Renal cortex interstitium (tissue), 11 donors: Measurements from ENCODE around the gene FGR. TPM values are rescaled to one million over a fixed set of nuclear protein-coding genes. Genes with fewer than 3 reads are reported as not detected.
A peak's percentile ranks its signal among the peaks of the same experiment; 100 is the strongest.

ENCODE experiments used
- DNase-seq, 11 donors: peaks; one replicate each; pipeline ENCODE4 v3.0.0-alpha.2; 2013; ENCODE audit warnings: low read depth in 9 of 11, low spot score in 4 of 11; ENCODE audit errors: extremely low read depth in 1 of 11
- polyA plus RNA-seq, 3 donors: library from polyadenylated mRNA; unstranded; fragments of 120-200 nt; gene quantifications; one replicate each; pipeline ENCODE4 v1.2.1, GENCODE V29; 2013; ENCODE audit not compliant: insufficient read length in 3 of 3

FGR gene
- polyA plus RNA-seq, 3 donors = 1.6 to 2.8 (median 2.1) TPM

DNA sequence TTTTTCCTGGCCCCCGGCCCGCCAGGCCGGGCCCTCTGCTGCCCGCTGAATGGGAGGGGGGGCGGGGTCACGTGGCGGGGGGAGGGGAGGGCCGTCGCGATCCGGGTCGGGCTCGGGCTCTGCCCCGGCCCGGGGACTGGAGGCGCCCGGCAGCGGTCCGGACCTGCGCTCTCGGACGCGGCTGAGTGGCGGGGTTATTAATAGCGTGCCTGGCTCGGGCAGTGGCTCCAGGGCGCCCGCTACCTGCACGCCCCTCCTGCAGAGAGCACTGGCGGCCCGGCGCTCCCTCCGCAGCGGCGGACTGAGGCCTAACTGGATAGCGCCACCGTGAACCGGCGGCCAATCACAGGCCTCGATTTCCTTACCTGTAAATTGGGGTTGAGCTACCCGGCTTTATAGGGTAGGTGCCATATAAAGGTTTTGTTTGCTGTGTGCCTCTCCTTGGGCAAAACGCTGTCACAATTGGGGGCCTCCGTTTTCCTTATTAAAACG is 59.1 kb downstream of the FGR start:
- DNase-seq = no peak

DNA sequence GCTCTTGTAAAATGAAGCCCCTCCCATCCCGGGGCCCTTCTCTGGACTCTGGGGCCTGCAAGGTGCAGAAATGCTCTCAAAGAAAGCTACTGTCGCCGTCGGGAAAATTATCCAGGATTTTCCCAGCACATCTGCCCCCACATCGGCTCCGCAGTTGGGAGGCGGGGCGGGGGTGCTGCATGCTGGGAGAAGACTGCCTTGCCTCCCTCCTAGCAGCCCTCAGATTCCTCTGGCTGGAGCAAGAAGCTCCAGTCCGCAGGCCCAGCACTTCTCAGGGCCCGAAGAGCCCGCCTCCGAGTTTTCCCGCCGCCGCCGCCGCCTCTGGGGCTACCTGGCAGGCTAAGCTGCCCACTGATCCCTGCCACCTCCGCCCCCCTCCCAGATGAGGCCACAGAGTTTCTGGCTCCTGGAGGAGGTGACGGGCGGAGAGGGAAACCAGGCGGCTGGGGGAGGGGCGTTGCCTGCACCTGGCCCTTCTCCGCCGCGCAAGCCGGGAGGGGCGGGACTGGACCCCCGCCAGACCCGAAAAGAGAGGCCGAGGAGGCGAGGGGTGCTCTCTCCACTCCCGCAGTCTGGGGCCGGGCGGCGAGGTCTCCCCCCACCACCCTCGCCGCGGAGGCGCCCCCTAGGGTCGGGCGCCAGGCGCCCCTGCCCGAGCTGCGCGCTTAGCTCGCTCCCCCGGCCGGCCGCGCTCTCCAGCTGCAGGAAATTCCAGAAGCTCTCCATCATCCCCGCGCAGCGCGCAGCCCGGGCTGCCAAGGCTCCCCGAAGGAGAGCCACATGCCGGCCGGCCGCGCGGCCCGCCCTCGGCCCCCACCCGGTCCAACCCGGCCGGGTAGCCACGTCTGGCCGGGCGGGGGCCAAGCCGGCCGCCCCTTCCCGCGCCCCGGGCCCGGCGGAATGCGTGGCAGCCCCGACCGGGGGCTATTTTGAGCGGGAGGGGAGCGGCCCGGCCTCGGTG is 59.8 kb downstream of the FGR start:
- peak in 3 of 11 donors; percentile 70 to 79 (median 74) for DNase-seq

DNA sequence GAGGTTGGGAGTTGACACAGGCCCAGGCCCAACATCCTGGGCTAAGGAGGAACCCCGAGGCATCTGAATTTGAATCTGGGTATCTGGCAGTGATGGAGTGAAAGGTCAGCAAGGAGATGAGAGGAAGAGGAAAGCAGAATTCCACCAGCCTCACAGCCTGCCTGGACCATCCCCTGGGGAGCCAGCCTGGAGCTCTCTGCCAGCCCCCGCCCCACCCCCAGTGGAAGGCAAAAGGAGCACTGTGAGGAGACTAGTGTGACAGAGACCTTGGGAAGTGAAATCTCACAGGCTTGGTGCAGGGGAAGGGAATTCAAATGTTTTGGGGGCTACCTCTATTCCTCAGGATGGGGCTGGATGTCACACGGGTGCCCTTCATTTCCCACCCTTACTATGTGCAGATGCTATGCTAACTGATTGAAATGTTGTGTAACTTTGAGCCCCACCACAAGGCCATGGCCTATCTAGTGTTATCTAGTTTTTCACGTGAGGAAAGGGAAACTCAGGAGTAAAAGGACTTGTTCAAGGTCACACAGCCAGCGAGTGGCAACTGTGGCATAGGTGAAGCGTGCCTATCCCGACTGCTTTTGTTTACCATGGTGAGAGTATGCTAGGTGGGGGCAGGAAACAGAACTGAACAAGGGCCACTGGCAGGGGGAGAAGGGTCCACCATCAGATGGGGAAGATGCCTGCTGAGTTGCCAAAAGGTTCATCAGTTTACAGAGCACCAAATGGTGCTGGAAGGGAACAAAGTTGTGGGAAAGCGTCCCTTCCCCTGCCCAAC is 60.8 kb downstream of the FGR start:
- no peak for DNase-seq

DNA sequence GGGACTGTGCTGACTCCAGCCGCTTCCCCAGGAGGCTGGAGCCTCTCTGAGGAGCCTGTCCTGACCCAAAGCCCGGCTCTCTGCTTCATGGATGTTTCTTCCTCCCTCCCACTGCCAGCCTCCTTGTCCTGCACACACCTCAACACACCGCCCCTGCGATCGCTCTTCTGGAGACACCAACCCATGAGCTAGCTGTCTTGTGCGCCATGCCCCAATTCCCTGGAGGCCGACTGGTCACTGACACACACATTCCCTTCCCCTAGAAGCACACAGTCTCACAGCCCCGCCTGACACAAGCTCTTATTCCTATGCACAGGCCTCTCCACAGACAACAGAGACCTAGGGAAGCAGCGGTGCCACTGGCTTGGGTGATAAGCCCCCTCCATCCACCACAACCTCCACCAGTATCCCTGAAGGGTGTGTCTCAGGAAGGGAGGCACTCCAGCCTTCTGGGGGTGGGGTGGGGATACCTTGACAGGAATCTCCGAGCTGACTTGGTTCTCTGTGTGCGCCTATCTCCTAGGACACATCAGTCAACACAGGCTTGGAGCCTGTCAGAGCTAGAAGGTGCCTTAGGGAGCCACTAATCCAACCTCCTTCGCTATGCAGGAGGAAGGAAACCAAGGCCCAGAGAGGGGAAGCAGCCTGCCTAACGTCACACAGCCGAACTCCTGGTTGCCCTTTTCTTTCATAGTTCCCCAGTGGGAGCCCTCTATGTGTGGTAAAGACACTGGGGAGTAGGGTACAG is 62.1 kb downstream of the FGR start:
- DNase-seq = no peak

DNA sequence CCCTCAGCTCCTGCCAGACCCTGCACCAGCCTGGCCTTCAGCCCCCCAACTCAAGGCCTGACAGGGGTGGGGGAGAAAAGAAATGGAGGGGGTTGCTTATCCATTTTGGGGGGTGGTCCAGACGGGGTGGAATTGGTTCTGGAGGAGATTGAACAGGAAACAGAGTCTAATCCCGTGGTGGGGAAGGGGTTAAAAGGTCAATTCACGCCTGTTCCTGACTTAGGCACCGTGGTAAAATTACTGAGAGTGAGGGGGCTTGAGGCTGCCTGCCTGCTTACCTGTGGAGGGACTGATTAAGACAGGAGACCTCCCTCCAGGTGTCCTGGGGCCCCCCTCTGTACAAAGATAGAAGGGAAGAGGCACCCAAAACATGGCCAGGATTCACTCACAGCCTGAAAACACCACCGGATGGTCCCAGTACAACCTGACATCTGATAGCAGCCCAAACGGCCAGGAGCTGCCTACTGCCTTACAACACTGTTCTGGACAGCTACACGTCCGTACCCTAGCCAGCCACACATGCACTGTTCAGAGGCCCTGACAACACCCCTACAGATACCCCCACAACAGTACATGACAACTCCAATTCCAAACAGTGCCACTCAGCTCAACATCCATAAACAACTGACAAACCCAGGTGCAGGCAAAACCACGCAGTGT is 62.8 kb downstream of the FGR start:
- DNase-seq = no peak

DNA sequence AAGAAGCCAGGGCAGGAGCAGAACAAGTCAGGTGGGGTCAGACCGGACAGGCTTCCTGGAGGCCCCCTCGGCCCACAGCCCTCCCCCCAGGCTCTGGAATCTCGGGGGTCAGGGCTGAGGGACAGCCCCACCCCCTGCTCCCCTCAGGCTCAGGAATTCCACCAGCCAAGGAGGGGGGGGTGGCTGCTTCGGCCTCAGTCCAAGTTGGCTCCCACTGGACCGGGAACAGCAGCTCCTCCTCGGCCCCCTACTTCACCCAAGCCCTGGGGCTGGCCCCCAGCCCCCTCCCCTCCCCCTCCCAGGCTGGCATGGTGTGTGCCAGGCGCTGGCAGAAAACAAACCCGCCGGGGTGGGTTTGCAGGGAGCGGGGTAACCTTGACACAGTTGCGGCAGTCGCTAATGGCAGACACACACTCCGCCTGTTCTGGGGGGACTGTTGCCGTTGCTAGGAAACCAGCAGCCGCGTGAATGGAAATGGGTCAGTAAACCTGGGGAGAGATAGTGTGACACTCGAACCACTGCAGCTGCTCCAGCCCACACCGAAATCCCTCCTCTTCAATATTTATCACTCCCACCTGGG is 63.5 kb downstream of the FGR start:
- peak in 2 of 11 donors; percentile 69 to 78 for DNase-seq

DNA sequence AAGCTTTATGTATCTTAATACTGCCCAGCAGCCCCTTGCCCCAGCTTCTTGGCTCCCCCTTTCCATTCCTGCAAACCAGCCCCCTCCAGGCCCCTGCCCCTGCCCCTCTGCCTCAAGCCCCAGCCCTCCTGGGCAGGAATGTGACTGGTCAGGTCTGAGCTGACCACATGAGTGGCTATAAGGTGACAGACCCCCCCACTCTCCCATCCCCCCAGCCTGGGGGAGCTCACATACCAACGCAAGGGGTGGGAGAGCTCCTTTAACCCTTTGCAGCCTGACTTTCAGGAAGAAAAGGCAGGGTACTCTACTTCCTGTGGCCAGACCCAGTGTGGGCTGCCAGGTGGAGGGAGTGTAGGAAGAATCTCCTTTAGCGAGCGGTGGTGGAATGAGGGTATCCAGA is 64.2 kb downstream of the FGR start:
- no peak for DNase-seq

DNA sequence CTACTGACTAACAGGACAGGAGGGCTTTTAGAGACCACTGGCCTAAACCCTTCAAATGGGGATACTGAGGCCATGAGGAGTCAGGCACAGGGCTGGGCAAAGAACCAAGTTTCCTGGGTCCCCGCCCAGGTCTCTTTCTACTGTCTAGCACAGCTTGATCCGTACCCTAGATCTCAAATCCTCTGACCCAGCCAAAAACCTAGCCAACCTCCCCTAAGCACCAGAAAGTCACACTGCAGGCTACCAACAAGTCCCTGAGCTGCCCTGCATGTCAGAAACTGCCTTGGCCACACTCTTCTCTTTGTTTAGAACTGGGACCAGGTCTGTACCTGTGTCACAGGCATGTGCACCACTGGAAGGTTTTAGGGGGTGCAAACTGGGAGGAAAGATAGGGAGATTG is 64.6 kb downstream of the FGR start:
- DNase-seq = no peak

DNA sequence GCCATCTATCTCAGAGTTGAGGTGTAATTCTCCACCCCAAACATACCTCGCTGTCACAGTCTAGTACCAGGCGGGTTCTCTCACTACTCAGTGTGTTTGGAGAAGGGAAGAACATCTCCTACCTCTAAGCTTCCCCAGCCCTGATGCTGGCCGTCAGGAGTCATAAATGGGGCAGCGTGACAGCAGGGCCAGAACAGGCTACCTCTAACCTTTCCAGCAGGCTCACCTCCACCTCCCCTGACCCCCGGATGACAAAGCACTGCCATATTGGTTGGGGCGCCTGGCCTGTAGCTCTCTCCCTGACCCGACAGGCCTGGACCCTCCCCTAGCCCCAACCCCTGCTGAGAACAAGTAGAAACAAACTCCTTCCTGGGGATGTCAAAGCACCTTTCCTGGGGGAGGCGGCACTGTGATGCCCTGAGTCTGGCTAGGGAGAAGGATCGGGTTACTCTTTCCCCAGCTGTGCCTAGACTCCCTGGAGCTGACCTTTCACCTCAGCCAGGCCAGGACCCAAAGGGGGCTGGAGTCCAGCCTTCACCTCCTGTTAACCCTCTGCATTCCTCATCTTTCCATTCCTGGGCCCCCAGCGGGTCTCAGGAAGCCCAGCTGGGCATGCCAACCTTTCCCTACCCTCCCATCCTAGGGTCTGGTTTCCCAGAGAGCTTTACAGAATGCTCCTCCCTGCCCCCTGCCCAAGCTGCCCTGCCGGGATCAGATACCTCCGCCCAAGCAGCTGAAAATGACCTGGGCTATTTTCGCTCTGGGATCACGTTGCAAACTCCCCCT is 65.3 kb downstream of the FGR start:
- DNase-seq = no peak

DNA sequence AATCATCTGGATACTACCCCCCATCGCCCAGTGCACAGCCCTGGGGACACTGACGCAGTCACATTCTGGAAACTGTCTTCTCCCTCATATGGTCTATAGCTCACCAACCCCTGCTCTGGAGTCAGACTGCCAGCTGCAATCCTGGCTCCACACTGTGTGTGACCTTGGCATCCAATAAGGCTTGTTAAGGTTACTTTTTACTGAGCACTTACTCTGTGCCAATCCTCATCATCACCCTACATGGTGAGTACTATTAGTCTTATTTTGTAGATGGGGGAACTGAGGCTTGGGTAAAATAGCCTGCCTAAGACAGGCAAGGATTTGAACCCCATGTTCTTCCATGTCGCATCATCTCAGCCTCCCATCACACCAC is 65.9 kb downstream of the FGR start:
- no peak for DNase-seq

DNA sequence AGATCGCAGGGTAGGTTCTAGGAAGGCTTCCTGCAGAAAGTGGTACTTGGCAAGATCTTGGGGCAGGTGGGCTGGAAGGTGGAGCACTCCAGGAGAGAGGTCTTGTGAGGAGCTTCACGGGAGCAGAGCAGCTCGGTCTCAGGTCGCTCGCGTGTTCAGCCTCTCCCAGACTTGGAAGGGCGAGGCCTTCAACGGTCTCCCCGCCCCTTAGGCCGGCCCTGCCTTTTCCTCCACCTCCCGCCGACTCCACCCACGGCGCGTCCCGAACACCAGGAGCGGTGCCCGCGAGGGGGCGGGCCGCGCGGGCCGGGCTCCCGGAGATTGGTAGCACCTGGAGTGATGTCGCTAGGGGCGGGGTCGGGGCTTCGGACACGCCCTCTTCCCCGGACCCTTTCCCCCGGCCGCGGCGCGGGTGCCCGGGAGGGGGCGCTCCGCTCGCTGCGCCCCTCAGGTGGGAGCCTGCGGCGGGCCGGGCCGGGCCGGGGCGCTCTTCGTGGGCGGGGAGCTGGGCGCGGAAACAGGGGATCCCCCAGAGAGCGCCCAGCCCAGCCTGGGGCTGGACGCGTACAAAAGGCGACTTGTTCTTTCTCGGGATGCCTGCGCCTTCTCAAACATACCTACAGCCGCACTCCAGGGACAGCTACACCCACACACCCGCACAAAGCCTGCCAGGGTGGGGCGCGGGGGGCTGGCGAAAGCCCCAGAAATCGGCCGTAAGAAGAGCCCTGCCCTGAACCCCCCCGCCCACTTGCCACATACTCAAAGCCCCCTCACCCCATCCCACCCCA is 66.5 kb downstream of the FGR start:
- peak in 10 of 11 donors; percentile 79 to 94 (median 88) for DNase-seq

DNA sequence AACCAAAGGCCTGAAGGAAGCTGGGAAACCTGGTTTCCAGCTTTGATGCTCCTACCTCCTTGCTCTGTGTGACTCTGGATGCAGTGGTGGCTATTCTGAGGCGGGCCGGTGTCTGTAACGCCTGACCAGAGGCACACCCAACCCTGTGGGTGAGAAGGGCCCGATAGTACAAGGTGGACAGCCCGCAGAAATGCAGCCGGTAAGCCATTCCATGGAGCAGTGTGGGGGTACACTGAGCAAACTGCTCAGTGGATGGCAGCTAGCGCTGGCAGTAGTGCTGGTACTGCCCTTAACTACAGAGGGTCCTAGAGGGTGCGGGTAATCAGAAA is 67.0 kb downstream of the FGR start:
- DNase-seq = no peak

DNA sequence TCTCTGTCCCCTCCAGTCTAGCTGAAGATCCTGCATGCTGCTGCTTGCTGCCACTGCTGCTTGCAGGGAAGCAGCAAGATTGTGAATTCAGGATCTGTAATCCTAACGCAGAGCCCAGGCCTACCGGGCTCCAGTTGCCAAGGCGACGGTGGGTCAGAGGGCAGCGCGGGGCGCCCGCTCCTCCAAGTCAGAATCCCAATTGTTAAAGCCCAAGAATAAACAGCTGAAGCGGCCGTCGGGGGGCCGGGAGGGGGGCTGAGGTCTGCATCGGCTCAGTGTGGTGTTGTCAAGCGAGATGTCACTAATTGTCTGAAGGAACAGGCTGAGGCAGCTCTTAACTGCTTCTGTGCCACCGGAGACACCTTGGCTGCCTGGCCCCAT is 67.8 kb downstream of the FGR start:
- no peak for DNase-seq

DNA sequence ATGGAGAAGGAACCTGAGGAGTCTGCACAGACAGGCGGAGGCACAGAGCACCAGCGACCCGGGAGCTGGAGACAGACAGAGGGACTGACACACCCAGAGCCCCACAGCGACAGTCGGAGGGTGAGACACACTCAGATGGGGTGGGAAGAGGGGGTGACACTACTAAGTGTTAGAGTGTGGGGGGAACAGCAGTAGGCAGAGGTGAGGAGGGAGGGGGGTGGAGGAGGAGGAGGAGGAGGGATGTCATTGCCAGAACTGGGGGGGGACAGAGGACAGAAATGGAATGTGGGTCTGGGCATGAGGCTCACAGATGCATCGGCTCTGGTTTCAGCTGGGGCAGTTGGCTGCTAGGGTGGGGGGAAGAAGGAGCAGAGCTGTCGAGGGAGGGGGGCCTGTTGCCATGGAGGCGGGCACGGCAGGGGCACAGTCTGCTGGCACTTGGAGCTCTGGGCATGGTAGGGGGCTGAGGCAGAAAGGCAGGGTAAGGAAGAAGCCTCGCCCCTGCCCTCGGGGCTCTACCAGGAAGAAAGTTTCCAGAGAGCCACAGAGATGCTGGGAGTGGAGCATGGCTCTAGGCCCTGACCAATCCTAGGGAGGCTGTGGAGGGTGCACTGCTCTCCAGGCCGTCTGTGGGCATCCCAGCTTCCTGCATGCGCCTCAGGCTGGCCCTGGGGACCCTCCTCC is 68.4 kb downstream of the FGR start:
- DNase-seq = no peak

DNA sequence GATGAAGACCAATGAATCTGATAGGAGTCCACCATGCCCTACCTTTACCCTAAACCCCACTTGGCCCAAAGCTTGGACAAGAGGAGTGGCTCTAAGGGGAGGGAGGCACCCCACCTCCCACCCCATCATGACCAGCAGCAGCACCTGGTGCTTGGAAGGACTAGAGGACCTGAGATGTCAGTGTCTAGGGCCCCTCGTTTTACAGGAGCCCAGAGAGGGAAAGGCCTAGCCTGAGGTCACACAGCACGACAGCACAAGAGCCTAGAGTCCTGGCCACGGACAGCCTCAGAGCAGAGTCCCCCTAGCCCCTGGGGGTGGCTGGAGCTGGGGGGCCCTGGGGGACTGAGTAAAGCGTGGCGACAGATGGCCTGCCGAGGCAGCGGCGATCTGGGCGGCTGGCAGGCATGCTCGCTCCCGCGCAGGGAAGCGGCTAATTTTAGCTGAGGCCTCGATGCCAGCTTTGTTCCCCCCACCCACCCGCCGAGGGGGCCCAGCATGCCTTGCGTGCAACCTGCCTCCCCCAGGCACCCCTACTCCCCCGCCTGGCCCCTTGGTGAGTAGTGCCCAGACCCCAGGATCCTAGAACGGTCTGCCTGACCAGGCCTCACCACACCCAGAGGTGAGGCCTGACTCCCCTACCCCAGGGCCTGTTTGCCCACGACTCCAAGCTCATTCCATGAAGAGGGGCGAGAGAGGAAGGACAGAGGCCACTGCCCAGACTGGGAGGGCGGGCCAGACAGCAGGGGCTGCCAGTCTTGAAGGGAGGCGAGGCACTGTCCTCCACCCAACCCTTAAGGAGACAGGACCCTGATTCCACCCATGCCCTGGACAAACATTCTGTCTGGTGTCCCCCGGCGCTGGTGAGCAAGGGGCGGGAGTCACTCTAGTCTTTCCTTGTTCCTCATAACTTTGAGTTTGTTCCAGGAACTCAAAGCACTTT is 70.0 kb downstream of the FGR start:
- DNase-seq = no peak
